Kidney capillary endothelial cell (primary cell): ENCODE measurements around the gene HTRA3.

Source experiments
- DNase-seq: peaks from one replicate; pipeline ENCODE4 v3.0.0-alpha.2; 2018; ENCODE audit warnings: low spot score

Gene HTRA3

DNA sequence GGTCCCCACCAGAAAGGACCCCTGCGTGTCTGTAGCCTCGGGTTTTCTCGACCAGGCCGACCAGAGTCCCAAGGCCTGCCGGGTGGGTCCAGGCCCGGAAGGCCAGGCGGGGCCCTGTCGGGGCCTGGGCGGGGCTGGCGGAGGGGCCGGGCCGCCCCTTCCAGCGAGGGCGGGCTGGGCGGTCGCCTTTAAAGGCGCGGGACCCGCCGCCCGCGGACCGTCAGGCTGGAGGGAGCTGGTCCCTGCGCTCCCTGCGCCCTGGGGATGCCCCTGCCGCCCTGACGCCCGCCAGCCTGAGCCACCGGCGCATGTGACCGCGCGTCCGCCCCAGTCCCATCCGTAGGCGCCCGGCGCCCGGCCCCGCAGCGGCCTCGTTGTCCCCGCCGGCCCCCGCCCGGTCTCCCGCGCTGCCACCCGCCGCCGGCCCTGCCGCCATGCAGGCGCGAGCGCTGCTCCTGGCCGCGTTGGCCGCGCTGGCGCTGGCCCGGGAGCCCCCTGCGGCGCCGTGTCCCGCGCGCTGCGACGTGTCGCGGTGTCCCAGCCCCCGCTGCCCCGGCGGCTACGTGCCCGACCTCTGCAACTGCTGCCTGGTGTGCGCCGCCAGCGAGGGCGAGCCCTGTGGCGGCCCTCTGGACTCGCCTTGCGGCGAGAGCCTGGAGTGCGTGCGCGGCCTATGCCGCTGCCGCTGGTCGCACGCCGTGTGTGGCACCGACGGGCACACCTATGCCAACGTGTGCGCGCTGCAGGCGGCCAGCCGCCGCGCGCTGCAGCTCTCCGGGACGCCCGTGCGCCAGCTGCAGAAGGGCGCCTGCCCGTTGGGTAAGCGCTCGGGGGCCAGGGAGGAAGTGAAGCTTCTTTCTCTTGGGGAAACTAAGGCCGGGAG lies at the start of gene HTRA3:
Gene HTRA3, plus strand, starts transcription at position 220 of the 883 bp plus-strand sequence. Its CDS starts 215 bp downstream, at position 435.
- DNase-seq, result peak; percentile 60

DNA sequence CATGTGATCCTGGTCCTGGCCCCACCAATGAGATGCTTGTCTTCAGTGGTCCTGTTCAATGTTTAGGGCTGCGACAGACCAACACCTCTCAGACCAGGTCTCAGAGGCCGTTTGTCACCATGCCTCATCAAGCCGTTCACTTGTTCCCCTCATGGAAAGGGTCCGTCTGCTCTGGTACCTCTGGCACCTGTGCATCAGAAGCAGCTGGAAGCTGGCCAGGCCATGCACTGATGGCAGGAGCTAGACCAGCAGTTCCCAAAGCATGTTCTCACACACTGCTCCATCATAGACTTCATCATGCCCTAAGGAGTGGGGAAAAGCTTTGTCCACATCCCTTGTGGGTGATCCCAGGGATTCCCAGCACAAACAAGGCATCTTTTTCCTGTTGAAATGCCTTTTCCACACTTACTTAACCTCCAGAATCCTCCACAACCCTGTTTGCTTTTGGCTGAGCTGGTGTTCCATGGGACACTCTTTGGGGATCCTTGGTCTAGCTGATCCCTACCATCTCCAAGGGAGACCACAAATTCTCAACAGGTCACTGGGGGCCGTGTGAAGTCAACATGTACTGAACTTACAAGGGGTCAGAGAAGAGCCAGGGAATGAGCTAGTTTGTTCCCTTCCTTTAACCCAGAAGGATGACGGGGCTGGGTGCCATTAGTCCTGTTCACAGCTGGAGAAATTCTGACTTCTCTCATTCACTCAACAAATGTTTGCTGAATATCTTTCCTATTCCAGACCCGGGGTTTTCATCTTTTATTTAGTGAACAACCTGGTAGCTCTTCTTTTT lies 48.7 kb upstream of the HTRA3 start:
- DNase-seq, result no peak

DNA sequence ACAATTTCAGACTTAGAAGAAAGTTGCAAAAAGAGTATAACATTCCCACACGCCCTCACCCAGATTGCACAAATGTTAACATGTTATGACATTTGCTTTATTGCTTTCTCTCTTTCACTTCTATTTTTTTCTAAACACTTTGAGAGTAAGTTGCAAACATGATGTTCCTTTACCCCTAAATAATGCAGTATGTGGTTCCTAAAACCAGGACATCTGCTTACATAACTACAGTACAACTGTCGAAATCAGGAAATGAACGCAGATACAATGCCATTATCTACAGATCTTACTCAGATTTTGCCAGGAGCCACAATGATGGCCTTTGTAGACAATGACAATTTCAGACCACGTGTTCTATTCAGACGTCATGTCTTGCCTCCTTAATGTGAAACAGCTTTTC lies 48.1 kb upstream of the HTRA3 start:
- peak; percentile 47 for DNase-seq

DNA sequence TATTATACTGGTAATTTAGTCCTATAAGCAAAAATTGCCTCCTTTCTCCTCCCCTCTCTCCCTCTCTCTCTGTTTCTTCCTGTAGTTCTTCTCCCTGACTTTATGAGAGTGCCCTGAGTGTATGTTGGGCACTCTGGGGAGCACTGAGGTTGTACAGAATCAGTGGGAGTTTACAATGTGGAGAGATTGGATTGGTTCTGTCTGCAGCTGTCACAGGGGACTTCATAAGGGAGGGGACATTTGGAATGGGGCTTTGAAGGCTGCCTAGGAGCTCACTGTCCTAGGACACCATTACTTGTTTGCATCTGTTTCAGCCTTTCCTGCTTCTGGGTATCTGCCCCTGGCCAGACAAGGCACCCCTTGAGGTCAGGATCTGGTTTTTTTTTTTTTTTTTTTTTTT lies 47.6 kb upstream of the HTRA3 start:
- DNase-seq, result no peak

DNA sequence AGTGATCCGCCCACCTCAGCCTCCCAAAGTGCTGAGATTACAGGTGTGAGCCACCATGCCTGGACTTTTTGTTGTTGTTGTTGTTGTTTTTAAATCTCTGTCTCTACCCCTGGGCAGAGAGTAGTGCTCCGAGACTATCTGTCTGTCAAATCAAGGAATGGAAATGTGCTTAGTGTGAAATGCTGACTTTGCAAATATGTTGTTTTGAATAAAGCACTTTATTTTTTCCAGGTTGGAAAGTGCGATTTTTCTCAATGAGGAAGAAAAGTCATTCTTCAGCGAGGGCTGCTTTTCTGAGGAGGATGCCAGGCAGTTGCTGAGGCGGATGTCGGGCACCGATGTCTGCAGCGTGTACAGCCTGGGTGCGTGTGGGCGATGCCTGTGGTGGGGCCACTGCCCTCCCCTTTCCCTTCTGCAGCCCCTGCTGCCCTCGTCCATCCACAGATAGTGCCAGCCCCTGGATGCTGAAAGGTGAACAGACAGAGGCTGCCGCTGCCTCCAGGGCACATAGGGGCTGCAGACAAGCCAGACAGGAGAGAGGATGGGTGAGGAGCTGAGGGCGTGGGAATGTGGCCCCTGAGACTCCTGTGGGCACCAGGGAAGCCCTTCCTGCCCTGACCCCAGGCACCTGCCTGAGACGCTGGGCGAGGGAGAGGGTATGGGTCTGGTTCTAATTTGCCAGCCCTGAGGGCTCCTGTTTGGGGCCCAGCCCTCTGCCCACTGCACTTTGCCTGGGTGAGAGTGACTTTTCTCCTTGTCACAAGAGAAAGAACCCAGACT lies 46.8 kb upstream of the HTRA3 start:
- DNase-seq, result no peak

DNA sequence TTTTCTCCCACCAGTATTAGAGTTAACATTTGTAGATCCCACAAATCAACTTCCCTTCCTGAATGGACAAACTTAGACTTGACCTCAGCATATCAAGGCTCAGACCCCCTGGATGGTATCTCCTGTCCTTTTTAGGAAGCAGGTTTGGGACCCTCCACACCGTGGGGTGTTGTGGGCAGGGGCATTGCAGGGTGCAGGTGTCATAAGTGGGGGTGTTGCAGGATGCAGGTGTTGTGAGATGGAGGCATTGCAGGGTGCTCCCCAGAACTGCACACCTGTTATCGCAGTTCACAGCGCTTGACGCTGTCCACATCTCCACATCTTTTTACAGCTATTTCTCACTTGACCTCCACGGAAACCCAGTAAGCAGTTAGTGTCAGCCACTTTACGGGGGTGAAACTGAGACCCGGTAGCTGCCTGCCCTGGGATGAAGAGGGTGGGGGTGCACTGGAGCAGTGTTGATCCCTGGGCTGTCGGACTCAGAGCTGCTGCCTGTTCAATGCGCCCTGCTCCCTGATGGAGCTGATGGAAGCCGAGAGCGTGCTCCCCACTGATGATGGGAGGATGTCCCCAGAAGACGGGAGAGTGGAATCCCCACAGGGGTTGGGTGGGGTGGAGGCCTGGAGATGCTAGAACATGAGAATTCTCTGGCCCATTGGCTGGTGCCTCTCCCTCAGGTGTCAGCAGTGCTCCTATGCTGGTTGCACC lies 45.1 kb upstream of the HTRA3 start:
- no peak for DNase-seq

DNA sequence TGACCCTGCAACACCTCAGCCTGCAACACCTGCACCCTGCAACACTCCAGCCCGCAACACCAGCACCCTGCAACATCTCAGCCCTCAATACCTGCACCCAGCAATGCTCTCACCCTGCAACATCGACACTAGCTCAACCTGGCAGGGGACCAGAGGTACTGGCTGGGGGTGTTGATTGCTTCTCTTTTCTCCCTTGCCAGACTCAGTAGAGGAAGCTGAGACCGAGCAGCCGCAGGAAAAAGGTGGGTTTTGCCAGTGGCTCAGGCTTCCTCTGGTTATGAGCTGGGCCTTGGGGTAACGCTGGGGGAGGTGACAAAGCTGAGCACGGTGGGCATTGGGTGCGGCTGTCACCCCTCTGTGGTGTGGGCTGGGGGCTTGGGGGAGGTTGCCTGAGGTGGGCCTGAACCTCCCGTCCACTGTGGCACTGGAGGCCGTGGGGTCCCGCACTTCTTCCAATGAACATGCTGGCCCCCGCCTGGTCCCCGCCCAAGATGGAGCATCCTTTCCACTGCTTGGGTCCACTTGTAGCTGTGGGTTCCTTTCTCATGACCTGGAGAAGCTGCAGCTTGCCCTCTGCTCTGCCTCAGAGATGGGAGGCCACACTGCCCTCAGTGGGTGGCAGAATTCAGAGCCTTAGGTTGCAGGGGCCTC lies 44.5 kb upstream of the HTRA3 start:
- DNase-seq, result no peak

DNA sequence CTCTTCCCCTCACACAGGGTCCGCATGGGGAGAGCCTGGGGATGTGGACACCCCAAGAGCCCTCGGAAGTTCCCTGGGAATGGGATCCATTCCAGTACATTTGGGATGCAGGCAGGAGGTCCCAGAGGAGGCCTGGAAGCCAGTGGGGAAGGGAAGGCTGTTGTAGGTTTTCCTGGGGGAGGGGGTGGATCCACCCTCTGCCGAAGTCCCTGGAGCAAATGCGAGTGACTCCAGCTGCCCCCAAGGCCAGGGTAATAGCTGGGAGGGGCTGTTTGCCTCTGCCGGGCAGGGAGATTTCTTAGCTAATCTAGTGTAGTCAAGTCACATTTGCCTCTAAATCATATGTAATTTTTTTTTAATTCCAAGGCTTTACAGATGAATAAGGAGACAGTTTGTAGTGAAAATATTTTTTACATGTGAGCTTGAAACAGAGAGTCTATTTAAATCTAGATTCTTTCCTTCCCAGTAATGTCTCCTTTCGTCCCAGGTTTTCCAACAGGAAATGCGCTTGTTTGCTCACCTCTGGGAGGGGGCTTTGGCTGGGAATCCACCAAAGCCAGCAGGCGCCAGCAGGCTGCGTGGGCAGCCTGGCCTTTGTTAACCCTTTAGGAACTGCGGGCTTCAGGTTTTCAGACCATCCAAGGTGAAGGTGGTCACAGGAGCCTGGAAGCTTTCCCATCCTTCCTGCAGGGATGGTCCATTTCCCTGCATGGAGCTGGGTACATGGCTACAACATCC lies 43.7 kb upstream of the HTRA3 start:
- DNase-seq, result no peak

DNA sequence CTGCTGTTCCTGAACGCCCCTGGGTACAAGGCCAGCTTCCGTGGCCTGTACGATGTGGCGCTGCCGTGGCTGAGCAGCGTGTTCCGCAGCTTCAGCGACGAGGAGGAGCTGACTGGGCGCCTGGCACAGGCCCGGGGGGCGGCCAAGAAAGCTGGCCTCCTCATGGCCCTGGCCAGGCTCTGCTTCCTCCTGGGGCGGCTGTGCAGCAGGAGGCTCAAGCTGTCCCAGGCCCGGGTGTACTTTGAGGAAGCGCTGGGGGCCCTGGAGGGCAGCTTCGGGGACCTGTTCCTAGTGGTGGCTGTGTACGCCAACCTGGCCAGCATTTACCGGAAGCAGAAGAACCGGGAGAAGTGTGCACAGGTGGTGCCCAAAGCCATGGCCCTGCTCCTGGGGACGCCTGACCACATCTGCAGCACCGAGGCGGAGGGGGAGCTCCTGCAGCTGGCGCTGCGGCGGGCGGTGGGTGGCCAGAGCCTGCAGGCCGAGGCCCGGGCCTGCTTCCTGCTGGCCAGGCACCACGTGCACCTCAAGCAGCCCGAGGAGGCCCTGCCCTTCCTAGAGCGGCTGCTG lies 42.3 kb upstream of the HTRA3 start:
- no peak for DNase-seq

DNA sequence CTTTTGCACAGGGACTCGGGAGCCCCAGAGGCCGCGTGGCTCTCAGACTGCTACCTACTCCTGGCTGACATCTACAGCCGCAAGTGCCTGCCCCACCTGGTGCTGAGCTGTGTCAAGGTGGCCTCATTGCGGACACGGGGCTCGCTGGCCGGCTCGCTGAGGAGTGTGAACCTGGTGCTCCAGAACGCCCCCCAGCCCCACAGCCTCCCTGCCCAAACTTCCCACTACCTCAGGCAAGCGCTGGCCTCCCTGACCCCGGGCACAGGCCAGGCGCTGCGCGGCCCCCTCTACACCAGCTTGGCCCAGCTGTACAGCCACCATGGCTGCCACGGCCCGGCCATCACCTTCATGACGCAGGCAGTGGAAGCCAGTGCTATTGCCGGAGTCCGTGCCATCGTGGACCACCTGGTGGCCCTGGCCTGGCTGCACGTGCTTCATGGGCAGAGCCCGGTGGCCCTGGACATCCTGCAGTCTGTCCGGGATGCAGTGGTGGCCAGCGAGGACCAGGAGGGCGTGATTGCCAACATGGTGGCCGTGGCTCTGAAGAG lies 41.7 kb upstream of the HTRA3 start:
- no peak for DNase-seq

DNA sequence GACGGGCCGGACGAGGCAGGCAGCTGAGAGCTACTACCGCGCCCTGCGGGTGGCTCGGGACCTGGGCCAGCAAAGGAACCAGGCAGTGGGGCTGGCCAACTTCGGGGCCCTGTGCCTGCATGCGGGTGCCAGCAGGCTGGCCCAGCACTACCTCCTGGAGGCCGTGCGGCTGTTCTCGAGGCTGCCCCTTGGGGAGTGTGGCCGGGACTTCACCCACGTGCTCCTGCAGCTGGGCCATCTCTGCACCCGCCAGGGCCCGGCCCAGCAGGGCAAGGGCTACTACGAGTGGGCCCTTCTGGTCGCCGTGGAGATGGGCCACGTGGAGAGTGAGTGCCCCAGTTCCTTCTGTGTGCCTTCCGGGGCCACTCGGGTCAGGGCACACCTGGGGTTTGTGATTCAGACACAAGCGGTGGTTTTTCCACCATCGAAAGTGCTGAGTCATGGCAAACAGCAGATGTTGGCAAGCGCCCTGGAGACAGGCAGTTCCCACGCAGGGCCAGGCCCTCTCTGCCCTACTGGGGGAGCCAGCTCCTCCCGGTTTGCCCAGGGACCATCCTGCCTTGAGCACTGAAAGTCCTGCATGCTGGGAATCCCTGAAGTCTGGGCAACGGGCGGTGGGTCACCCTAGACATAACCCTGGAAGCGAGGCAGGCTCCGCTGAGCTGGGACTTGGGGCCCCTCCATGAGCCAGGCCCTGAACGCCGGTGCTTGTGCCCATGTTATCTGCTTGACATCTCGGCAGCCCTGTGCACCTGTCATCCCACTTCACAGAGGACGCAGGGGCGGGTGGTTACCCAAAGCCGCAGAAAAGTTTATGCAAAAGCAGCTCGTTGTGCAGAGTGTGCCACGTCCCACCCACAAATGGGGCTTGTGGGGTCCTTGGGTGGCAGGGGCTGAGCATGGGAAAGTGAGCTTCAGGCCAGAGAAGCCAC lies 41.0 kb upstream of the HTRA3 start:
- DNase-seq, result peak; percentile 17

DNA sequence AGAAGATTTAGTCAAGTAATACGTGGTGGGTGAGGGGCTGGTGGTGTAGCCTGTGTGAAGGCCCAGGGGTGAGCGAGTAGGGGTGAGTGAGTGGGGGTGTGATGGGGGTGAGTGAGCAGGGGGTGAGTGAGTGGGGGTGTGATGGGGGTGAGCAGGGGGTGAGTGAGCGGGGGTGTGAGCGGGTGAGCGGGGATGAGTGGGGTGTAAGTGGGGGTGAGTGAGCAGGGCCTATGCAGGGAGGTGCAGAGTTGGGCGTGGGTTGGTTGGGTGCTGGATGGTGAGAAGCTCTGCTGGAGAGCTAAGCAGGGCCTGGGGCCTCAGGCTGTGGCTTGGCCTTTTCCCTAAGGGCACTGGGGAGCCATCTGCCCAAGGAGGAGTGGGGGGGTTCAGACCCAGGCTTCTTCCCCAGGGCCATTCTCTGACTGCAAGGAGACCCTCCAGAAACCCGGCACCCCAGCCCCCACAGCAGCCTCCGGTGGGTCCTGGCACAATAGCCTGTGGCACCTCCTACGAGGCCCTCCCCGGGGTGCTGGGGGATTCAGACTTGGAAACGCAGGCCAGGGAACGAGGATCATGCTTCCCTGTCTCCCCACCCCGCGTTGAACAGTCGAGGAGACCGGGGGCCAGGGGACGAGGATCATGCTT lies 40.1 kb upstream of the HTRA3 start:
- no peak for DNase-seq

DNA sequence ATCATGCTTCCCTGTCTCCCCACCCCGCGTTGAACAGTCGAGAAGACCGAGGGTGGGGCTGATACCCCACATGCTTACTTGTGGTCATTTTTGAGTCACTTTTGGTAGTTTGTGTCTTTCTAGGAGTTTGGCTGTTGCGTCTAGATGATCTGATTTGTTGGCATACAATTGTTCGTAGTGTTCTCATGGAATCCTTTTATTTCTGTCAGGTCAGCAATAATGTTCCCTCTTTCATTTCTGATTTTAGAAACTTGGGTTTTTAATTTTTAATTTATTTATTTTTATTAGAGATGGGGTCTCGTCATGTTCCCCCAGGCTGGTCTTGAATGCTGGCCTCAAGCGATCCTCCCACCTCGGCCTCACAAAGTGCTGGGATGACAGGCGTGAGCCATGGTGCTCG lies 39.5 kb upstream of the HTRA3 start:
- no peak for DNase-seq

DNA sequence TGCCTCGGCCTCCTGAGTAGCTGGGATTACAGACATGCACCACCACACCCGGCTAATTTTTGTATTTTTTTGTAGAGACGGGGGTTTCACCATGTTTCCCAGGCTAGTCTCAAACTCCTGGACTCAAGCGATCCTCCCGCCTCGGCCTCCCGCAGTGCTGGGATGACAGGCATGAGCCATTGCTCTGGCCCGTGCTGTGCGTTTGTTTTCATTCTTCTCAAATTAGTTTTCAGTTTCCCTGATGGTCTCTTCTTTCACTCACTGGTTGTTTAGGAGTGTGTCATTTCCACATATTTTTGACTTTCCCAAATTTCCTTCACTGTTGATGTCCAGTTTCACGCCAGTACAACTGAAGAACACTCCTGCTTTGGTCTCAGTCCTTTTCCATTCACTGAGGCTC lies 38.7 kb upstream of the HTRA3 start:
- DNase-seq, result no peak

DNA sequence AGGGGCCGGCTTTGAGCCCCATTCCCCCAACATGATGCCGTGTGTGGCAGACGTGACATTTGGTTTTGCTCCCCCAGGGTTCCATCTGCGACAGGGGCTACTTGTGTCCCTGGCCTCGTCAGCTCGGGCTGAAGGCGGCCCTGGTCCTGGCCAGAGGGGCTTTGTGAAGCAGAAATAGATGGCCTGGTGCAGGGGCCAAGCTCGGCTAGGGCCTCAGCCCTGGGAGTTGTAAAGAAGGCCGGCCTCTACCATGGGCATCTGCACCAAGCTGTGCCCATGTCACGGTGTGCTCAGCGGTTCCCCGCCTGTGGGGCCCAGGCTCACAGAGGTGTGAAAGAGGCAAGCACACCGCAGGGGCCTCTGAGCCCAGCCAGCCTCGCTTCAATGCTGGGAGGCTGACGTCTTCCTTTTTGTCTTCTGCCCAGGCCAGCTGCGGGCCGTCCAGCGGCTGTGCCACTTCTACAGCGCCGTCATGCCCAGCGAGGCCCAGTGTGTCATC lies 38.0 kb upstream of the HTRA3 start:
- no peak for DNase-seq

DNA sequence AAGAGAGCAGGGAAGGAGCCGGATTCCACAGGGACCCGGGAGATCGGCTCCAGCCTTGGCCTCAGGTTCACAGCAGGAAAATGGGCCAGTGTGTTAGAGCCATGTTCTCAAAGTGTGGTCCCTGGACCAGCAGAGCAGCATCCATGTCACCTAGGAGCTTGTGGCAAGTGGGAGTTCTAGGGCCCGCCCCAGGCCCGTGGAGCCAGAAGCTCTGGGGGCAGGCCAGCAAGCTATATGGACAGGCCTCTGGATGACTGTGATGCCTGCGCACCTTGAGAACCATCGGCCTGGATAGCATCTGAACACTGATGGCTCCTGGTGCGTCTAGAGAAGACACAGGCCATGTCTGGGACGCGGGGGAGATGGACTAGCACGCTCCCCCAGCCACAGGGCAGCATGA lies 36.8 kb upstream of the HTRA3 start:
- DNase-seq, result no peak

DNA sequence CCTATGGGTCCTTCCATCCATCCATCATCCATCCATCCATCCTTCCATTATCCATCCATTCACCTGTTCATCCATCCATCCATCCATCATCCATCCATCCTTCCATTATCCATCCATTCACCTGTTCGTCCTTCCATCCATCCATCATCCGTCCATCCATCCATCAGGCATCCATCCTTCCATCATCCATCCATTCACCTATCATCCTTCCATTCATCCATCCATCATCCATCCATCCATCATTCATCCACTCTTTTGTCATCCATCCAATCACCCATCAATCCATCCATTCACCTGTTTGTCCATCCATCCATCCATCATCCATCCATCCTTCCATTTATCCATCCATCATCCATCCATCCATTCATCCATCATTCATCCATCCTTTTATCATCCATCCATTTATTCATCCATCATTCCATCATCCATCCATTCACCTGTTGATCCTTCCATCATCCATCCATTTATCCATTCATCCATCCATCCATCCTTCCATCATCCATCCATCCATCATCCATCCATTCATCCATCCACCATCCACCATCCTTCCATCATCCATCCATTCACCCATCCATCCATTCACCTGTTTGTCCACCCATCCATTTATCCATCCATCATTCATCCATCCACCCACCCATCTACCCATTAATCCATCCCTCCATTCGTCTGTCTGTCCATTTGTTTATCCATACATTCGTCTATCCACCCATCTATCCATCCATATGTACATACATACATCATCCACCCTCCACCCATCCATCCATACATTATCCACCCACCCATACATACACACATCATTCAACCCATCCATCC lies 35.7 kb upstream of the HTRA3 start:
- no peak for DNase-seq
